IPS-NIHi7 (cell line): ENCODE data around the gene HIP1R.

Source experiments
- DNase-seq: peaks from one replicate; pipeline ENCODE4 v3.0.0; 2012; ENCODE audit warnings: mixed read lengths; ENCODE audit errors: extremely low spot score

The HIP1R gene

DNA sequence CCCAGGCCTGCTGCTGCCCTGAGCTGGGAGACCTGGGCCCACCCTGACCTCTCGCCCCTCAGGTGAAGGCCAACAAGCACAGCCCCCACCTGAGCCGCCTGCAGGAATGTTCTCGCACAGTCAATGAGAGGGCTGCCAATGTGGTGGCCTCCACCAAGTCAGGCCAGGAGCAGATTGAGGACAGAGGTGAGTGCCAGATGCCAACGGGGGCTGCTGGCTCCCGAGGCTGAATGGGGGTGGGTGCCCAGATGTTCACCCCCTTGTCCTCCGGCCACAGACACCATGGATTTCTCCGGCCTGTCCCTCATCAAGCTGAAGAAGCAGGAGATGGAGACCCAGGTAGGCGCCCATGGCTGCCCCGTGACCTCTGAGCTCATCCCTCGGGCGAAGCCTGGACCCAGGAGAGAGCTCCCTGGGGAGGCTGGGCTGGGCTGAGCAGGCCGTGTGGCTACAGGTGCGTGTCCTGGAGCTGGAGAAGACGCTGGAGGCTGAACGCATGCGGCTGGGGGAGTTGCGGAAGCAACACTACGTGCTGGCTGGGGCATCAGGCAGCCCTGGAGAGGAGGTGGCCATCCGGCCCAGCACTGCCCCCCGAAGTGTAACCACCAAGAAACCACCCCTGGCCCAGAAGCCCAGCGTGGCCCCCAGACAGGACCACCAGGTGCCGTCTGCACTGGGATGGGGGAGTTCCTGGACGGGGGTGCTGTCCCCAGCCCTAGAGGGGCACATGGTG lies 25.8 kb downstream of the HIP1R start:
- no peak for DNase-seq

DNA sequence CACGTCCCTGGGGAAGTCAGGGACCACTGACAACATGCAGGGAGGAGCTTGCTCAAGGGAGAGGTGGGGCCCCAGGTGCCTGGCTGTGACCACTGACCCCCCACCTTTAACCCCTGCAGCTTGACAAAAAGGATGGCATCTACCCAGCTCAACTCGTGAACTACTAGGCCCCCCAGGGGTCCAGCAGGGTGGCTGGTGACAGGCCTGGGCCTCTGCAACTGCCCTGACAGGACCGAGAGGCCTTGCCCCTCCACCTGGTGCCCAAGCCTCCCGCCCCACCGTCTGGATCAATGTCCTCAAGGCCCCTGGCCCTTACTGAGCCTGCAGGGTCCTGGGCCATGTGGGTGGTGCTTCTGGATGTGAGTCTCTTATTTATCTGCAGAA lies 26.3 kb downstream of the HIP1R start:
- no peak for DNase-seq

DNA sequence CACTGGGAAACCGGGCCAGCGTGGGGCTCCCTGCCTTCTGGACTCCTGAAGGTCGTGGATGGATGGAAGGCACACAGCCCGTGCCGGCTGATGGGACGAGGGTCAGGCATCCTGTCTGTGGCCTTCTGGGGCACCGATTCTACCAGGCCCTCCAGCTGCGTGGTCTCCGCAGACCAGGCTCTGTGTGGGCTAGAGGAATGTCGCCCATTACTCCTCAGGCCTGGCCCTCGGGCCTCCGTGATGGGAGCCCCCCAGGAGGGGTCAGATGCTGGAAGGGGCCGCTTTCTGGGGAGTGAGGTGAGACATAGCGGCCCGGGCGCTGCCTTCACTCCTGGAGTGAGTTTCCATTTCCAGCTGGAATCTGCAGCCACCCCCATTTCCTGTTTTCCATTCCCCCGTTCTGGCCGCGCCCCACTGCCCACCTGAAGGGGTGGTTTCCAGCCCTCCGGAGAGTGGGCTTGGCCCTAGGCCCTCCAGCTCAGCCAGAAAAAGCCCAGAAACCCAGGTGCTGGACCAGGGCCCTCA lies 26.9 kb downstream of the HIP1R start:
- DNase-seq: no peak

DNA sequence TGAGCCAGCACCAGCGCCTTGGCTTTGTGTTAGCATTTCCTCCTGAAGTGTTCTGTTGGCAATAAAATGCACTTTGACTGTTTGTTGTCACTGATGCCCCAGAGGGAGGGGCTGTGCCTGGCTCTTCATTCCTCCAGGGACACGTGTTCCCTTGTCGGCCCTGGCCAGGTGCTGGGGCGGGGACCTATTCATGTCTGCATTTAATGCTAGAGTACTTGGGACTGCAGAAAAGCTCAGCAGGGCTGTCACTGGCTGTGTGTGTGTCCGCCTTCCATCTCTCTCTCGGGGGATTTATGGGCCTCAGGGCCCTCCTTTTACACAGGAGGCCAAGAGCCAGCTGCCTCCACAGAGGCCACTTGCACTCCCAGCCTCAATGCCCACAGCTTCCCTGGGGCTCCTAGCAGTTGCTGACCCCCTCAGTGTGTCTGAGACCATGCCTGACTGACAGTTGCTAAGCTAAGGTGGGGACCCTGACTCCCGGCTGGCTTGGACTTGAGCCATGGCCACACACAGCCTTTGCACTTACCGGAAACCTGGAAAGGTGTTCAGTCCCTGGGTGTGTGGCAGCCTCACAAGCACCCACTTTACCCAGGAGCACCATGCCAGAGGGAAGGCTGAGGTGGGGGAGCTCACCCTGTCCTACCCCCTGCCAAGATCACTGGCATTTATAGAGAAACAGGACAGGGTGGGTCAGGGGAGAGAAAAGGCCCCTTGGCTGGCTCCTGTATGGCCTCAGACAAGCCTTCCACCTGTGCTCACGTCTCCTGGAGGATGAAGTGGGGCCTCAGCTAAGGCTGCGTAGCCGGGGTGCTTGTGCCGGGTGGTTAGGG lies 27.8 kb downstream of the HIP1R start:
- no peak for DNase-seq

DNA sequence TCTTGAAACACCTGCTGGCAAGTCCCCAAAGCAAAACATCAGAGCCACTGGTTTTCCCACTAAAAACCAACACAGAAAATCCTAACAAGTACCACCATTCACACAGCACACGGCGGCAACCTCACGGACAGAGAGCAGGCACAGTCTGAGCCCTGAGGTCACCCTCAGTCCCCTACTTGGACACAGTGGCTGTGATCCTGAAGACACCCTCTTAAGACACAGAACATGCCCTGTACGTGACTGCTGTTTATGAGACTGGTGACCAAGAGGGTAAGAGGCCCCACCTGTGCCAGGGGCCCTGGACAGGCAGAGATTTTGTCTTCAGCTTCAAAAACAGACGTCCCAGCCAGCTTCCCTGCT lies 29.6 kb downstream of the HIP1R start:
- DNase-seq: no peak

DNA sequence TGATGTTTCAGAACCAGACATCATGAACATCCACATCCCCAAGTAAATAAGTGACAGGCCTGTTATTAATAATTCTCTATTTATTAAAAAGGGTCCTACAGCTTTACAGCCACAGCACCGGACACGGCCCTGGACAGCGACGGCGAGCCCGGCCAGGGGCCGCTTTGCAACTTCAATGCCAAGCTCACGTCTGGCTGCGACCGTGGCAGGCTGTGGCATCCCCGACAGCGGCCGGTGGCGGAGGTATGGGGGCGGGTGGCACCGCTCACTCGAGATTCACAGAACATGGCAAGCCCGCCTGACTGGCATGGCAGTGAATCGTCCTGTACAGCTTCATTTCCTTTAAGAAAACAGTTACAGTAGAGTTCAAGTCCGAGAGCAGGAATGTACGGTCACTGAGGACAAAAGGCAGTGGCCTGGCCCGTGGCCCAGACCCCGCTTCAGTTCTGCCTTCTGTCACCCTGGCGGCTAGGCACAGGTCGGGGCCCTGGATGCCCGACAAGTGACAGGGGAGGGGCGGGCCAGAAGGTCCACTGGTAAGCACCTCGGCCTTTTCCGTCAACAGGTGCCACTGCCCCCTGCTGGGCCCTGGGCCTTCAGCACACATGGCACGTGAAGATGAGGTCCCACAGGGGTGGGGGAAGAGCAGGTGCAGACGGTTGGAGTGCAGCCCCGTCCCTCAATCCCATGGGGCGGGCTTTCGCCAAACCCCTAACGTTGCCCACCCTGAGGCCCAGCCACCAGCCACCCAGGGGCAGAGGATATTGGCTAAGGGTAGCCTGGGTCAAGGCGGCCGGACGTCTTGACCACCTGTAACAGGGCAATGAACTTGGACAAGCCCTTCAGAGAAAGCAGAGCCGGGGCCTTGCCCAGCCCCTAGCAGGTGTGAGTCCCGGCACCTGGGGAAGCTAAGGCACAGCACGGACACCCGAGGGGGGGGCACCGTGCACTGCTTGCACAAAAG lies 30.3 kb downstream of the HIP1R start:
- DNase-seq: no peak

DNA sequence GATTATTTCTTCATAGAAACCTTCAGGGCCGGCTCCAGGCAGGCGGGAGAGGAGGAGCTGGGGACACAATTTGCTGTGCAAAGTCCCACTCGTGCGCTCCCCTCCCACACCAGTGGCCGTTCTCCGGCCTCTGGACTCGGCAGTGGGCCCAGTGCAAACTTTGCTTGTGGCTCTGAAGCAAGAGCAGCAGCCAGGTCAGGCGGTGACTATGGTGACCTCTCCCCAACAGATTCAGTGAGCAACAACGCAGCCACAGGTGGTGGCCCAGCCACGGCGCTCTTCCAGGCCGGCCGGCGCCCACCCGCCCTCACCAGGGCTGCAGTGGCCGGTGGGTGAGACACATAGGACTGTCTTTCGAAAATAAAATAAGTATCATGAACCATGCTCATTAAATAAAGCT lies 31.1 kb downstream of the HIP1R start:
- no peak for DNase-seq

DNA sequence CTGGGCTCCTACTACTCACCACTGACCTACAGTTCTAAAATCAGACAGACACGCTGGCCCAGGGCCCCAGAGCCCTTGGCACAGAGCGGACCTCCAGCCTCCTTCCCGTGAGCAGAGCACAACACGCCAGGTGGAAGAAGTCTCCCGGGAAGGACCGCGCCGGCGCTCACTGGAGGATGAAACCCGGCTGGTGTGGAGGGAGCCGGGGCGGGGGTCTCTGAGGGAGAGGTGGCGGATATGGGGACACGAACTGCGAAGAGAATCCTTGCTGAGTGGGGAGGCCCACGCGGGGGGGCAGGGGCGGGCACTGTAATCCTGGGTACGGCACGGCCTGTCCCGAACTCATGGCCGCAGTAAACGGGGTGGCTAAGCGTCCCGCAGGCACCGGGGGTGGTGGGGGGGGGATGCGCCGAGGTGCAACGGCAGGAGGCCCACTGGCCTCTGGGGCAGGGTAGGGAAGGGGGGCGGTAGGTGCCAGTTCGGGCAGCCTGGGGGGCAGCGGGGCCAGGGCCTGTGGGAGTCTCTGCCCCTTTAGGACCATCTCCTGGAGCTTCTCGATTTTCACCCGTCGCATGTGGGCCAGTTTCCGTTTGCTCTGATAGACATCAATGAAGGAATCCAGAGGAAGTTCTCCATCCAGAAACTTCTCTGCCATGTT lies 31.8 kb downstream of the HIP1R start:
- no peak for DNase-seq

DNA sequence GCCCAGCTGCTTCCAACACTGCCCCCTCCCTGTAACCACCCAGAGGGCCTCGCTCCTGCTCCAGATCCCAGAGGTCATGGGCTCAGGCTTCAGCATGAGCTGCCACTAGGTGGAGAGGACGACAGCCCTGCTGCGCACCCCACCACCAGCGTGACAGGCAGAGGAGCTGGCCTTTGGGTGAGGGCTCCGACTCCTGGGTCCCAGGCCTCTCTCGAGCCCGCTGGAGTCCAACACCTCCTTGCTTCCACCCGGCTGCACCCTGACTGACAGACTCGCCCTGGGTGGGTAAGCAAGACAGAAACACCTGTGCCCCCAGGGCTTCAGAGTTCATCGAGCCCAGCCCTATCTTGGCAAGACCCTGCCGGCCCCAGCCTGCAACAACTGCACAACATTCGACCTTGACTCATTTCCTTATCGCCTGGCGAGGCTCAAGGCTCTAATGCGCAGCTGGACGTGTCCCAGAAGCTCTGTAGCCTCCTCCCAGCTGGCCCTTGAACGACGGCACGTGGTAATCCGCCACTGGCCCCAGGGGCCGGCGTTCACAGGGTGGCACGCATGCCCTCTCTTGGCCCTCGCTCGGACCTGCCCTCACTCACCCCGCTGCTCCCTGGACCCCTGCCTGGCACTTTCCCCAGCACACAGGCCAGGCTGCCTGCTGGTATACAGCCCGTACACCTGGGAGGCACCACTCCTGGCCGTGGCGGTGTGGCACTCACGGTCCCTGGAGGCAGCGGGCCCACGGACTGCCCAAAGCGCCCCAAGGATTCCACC lies 32.6 kb downstream of the HIP1R start:
- peak; percentile 75 for DNase-seq

DNA sequence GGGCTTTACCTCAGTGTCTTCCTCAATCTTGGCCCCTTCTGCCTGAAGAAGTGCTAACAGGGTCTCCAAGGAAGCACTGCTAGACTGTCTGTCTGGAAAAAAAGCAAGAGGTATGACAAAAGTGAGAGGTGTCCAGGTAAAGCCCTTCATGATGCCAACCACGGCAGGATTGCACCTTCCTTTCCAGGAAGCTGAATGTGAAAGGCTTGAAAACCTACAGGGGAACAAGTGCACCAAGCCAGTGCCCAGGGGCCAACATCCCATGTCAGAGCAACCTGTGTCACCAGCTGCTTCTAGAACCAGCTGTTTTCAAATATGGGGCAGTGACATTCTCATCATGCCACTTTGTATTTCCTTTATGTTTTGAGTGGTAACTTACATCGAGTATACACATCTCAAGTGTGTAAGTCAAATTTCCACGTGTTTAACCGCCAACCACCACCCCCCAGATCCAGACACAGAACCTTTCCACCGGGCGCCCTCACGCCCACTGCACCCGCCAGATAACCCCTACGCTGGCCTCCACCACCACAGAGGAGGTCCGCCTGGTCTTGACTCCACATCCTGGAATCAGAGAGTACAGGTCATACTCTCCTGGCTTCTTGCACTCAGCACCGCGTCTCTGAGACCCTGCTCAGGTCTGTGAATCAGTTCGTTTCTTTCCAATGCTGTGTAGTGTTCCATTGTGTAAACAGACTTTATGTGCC lies 33.4 kb downstream of the HIP1R start:
- no peak for DNase-seq

DNA sequence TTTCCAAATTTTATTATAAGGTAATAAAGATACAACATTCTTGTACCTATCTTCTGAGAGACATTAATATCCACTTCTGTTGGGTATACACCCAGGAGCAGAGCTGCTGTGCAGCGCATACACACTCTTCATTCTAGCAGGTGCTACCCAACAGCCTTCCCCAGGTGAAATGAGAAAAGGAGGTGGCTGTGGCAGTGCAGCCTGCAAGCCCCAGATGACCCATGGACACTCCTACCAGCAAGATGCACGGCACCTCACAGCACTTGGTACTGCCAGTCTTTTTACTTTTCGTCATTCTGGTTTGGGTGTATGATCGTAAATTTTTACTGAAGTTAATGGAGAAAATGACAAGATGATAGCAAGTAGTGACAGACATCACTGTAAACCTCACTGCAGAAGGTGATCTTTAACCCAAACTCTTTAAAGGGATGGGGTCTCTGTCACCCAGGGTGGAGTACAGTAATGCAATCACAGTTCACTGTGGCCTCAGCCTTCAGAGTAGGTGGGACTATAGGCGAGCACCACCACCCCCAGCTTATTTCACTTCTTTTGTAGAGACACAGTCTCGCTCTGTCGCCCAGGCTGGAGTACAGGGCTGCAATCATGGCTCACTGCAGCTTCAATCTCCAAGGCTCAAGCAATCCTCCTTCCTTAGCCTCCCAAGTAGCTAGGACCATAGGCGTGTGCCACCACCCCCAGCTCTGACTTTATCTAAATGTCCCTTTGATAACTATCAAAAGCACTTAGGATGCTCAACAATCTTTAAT lies 34.1 kb downstream of the HIP1R start:
- no peak for DNase-seq

DNA sequence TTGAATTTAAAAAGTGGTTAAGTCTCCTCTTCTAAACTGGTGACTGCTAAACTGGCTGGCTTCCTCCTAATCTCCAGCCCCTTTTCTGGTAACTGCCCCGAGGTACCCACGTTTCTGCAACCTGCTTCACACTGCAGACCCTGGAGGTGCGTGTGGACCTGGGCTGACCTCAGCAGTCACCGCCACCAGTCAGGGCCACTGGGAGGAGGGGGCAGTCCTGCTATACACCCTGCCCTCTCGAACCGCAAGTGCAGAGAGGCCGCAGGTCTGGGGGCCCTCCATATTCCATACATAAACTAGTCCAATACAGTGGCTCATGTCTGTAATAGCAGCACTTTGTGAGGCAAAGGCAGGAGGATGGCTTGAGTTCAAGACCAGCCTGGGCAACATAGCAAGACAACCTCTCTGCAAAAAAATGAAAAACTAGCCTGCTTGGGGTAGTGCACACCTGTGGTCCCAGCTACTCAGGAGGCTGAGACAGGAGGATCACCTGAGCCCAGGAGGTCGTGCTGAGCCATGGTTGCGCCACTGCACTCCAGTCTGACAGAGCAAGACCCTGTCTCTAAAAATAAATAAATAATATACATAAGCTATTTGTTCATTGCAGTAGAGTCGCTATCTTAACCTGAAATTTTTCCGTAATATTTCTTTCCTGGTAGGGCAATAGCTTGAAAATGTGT lies 35.0 kb downstream of the HIP1R start:
- no peak for DNase-seq

DNA sequence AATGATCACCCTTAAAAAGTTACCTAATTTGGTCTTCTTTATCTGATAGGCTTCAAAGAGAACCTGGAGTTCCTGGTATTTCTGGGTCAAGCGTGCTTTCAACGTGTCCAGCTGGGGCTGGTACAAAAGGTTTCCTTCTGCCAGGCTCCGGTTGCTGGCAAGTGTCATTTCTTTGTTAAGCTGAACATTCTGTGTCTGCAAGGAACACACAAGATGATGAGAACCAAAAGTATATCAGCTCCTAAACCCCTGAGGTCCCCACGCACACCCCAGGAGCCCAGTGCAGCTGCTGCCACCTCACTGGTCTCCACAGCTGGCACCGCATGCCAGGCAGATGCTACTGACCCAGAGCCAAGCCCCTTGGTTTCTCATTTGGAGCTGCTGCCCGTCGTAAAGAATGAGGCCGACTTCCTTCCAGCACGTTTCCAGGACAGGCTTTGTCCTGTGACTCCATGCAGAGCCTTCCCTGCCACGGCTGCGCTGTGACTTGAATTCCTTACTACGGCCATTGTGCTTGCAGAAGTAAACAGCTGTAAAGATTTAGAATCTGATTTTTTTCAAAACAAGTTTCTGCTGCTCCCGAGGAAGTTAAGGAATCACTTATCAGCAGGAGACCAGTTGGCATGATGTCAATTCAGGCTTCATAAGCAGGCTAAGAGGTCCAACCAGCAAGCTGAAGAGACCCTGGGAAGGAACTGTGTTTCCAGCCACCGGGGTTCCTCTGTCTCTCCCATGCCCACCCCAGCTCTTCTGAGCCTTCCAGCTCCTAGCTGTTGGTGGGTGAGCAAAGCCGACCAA lies 35.8 kb downstream of the HIP1R start:
- no peak for DNase-seq

DNA sequence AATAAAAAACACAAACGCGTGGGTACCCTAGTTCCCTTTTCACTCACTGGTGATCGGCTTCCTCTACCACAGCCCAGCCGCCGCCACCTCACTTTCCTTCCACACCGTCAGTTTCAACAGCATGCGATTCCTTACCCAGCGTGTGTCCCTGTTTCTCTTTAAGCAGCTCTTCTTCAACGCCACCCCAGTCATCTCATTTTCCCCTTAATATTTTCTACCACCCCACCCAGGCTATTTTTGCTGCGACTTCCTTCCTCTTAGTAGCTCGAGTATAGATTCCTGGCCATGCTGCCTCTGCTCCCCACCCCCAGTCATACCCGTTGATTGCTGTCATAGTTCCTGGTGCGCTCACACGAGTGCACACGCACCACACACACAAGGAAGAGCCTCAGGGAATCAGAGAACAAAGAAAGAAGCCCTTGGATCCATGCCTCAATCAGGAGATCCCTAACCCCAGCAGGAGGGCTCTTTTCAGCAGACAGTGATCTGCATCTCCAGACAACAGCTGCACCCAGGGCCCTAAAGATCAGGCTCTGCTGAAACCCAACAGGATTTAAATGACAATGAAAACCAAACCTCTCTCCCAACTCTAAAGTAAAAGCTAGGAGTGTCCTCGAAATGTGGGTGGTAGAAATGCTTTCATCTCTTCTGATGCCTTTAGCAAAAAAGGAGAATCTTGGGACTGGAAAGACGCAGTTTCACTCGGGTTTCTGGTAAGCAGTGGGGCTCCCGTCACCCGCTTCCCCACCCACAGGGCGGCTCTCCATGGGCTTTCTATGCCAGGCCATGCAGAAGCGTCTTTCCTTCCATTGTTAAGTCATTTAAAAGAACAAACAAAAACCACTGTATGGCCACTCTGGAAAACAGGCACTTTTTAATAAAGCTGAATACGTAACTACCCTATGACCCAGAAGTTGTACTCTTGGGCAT lies 36.9 kb downstream of the HIP1R start:
- DNase-seq: peak; percentile 93

DNA sequence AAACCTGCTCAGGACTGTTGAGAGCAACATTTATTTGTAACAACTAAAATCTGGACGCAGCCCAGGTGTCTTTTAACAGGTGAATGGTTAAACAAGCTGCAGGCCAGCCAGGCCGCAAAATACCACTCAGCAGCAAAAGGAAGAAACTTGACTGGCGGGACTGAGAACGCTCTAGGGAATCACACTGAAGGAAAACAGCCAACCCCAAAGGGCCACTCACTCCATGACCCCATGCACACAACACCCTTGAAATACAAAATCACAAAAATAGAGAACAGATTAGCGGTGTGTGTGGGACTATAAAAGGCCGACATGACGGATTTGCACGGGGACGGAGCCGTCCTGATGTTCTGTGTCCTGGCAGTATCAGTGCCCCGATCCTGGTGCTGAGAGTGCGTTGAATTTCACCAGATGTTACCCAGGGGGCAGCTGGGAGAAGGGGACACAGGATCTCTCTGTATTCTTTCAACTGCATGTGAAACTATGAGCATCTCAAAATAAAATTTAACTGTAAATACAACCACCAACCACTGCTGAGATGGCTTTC lies 37.6 kb downstream of the HIP1R start:
- DNase-seq: no peak

DNA sequence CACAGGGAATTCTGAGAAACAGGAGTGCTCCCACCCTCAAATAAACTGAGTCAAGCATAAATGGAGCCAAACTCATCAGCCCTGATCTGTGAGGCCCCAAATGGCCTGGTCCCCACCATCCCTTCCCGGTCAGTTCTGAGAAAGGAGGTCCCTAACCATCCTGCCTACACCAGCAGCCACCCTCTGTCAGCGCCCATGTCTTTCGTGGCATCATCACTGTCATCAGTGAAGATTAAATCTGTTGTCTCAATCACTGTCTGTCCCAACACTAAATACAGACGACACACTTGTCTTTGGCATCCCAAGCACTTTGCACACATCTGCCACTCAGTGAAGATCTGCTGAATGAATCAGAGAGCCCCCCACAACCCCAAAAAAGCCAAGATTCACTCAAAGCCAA lies 38.3 kb downstream of the HIP1R start:
- DNase-seq: no peak
